ENCODE measurements around the gene PDILT. TPM values are rescaled to one million over a fixed set of nuclear protein-coding genes. Genes with fewer than 3 reads are reported as not detected.

PDILT gene
- total RNA-seq, 1 experiment from 2014 or later, result not detected

GRCh38 chr16:20333120-20333519 lies 71.4 kb downstream of the PDILT start (continued):
- no peak for TF ChIP-seq ZNF232 (CRISPR knock-in tag; IDR thresholded peaks at IDR 0.05)
- TF ChIP-seq OVOL2 (CRISPR knock-in tag; IDR thresholded peaks at IDR 0.05; ENCODE audit: borderline replicate concordance), result no peak
- no peak for TF ChIP-seq TEAD4 (CRISPR knock-in tag; IDR thresholded peaks at IDR 0.05)
- no peak for TF ChIP-seq SP1 (CRISPR knock-in tag; conservative IDR thresholded peaks at IDR 0.05)
- TF ChIP-seq USF1 (CRISPR knock-in tag; IDR thresholded peaks at IDR 0.05), result no peak
- TF ChIP-seq TCF7 (CRISPR knock-in tag; IDR thresholded peaks at IDR 0.05; ENCODE audit: low read depth), result no peak
- TF ChIP-seq IRF1 (CRISPR knock-in tag; IDR thresholded peaks at IDR 0.05), result no peak

GRCh38 chr16:20332411-20332810 lies 72.1 kb downstream of the PDILT start:
- Mint-ChIP-seq H3K9me3 (no peaks in the 10 kb centered on the region), H3K4me1 (peaks cover 8% of the 10 kb centered on the region; the same call in 1 of the 2 replicates), H3K36me3 (no peaks in the 10 kb centered on the region), H3K27me3 (ENCODE audit: low read depth) (no peaks in the 10 kb centered on the region), H3K27ac (no peak overlapping the region), H3K4me3 (no peak overlapping the region)
- ChIA-PET POLR2A (no interaction called here), CTCF (interaction anchor here (1.8 kb wide), 1 partner anchor 425 kb away, joined by 5 read pairs; no protein-coding TSS in a partner anchor)
- ATAC-seq (no peak), DNase-seq (ENCODE audit: low spot score) (no peak)
- TF ChIP-seq SOX15 (CRISPR knock-in tag; IDR thresholded peaks at IDR 0.05), result no peak
- TF ChIP-seq TP53 (CRISPR knock-in tag; IDR thresholded peaks at IDR 0.05), result no peak
- TF ChIP-seq SMAD3 (CRISPR knock-in tag; IDR thresholded peaks at IDR 0.05; ENCODE audit: borderline replicate concordance), result no peak

GRCh38 chr16:20331635-20332034 lies 72.9 kb downstream of the PDILT start:
- POLR2A ChIA-PET, result no interaction called here
- Mint-ChIP-seq H3K27me3 (ENCODE audit: low read depth) (no peaks in the 10 kb centered on the region), H3K9me3 (no peaks in the 10 kb centered on the region), H3K36me3 (no peaks in the 10 kb centered on the region), H3K4me3 (no peak overlapping the region), H3K4me1 (0 out of 2 replicates have a peak, but pooled peaks cover 3% of the 10 kb centered on the region), H3K27ac (no peak overlapping the region)
- ATAC-seq (no peak), DNase-seq (ENCODE audit: low spot score) (no peak)
- CTCF ChIA-PET, result interaction anchor here (0.5 to 1.8 kb wide), 4 partner anchors 18 to 424 kb away, joined by 3 to 5 read pairs (median 4); no protein-coding TSS in a partner anchor
- TF ChIP-seq OVOL2 (CRISPR knock-in tag; IDR thresholded peaks at IDR 0.05; ENCODE audit: borderline replicate concordance) (no peak), SMAD3 (CRISPR knock-in tag; IDR thresholded peaks at IDR 0.05; ENCODE audit: borderline replicate concordance) (no peak), ZNF416 (CRISPR knock-in tag; IDR thresholded peaks at IDR 0.05) (no peak), ZBTB21 (CRISPR knock-in tag; IDR thresholded peaks at IDR 0.05; ENCODE audit: borderline replicate concordance) (no peak), ATF3 (CRISPR knock-in tag; conservative IDR thresholded peaks at IDR 0.05) (no peak), IRF2 (CRISPR knock-in tag; IDR thresholded peaks at IDR 0.05; ENCODE audit: borderline replicate concordance, low read depth) (no peak), USF2 (CRISPR knock-in tag; IDR thresholded peaks at IDR 0.05) (no peak)

- 0 out of 2 replicates have a peak, but pooled peaks cover 3% of the 10 kb centered on the region for H3K4me1 Mint-ChIP-seq
- H3K4me3 Mint-ChIP-seq, result no peak overlapping the region
- no peaks in the 10 kb centered on the region for H3K27me3 Mint-ChIP-seq (ENCODE audit: low read depth)
- ChIA-PET CTCF (no interaction called here), POLR2A (interaction anchor here (0.6 kb wide), 1 partner anchor 28 kb away, joined by 3 read pairs; no protein-coding TSS in a partner anchor)
- no peaks in the 10 kb centered on the region for H3K36me3 Mint-ChIP-seq
- H3K27ac Mint-ChIP-seq, result no peak overlapping the region
- DNase-seq (ENCODE audit: low spot score), result no peak
- no peak for TF ChIP-seq ZNF423 (CRISPR knock-in tag; IDR thresholded peaks at IDR 0.05)
- no peak for TF ChIP-seq ZNF396 (CRISPR knock-in tag; IDR thresholded peaks at IDR 0.05; ENCODE audit: borderline replicate concordance)
- TF ChIP-seq NFYB (CRISPR knock-in tag; conservative IDR thresholded peaks at IDR 0.05; ENCODE audit: low read depth), result no peak
- TF ChIP-seq NR1H2 (CRISPR knock-in tag; IDR thresholded peaks at IDR 0.05), result no peak
- no peak for ATAC-seq
- no peaks in the 10 kb centered on the region for H3K9me3 Mint-ChIP-seq
Measured at GRCh38 chr16:20329392-20330138, 75.0 kb downstream of the PDILT start.
